ENCODE data around the gene NR2C2AP.

Gene NR2C2AP

GRCh38 chr19:19207637-19208572 is 4.7 kb upstream of the NR2C2AP start:
- TF ChIP-seq ZFX (IDR thresholded peaks at IDR 0.05) (no peak), CTCF (conservative IDR thresholded peaks at IDR 0.05) (no peak)
- H3K27ac ChIP-seq = no peak overlapping the region

GRCh38 chr19:19206938-19207337 is 3.7 kb upstream of the NR2C2AP start:
- TF ChIP-seq ZFX (IDR thresholded peaks at IDR 0.05) (no peak), CTCF (conservative IDR thresholded peaks at IDR 0.05) (no peak)
- H3K27ac ChIP-seq = no peak overlapping the region

GRCh38 chr19:19205416-19206410 is 2.5 kb upstream of the NR2C2AP start:
- H3K27ac ChIP-seq = no peak overlapping the region
- no peak for TF ChIP-seq ZFX (IDR thresholded peaks at IDR 0.05)
- no peak for TF ChIP-seq CTCF (conservative IDR thresholded peaks at IDR 0.05)

- H3K27ac ChIP-seq = no peak overlapping the region
- TF ChIP-seq CTCF (conservative IDR thresholded peaks at IDR 0.05) (no peak), ZFX (IDR thresholded peaks at IDR 0.05) (no peak)
These were observed 967 bp upstream of the NR2C2AP start for GRCh38 chr19:19204181-19204580.

GRCh38 chr19:19202707-19203011 is 555 bp downstream of the NR2C2AP start:
- peak overlapping the region; percentile 87 for H3K27ac ChIP-seq
- TF ChIP-seq CTCF (conservative IDR thresholded peaks at IDR 0.05) = no peak
- no peak for TF ChIP-seq ZFX (IDR thresholded peaks at IDR 0.05)

GRCh38 chr19:19201697-19202630 is 1.2 kb downstream of the NR2C2AP start:
- TF ChIP-seq CTCF (conservative IDR thresholded peaks at IDR 0.05) (no peak), ZFX (IDR thresholded peaks at IDR 0.05) (no peak)
- peak overlapping the region; percentile 87 for H3K27ac ChIP-seq
